ENCODE data around the gene GLRX5. TPM values are rescaled to one million over a fixed set of nuclear protein-coding genes. Genes with fewer than 3 reads are reported as not detected.

Gene GLRX5
- polyA plus RNA-seq, 2 of the 4 experiments (the other 2 are of a cell fraction), result 51.2 to 73.2 TPM

- no peak for TF ChIP-seq RARB (CRISPR knock-in tag; IDR thresholded peaks at IDR 0.05)
- TF ChIP-seq HDAC2 (IDR thresholded peaks at IDR 0.05), result no peak
- TF ChIP-seq, protein P1, sequence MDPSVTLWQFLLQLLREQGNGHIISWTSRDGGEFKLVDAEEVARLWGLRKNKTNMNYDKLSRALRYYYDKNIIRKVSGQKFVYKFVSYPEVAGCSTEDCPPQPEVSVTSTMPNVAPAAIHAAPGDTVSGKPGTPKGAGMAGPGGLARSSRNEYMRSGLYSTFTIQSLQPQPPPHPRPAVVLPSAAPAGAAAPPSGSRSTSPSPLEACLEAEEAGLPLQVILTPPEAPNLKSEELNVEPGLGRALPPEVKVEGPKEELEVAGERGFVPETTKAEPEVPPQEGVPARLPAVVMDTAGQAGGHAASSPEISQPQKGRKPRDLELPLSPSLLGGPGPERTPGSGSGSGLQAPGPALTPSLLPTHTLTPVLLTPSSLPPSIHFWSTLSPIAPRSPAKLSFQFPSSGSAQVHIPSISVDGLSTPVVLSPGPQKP (IDR thresholded peaks at IDR 0.05; ENCODE audit: low read depth, low read length), result no peak
- TF ChIP-seq HOXB5 (CRISPR knock-in tag; IDR thresholded peaks at IDR 0.05), result no peak
- TF ChIP-seq MAZ (IDR thresholded peaks at IDR 0.05; ENCODE audit: borderline replicate concordance, low read depth, low read length), result no peak
- TF ChIP-seq RCOR1 (IDR thresholded peaks at IDR 0.05; ENCODE audit: low read depth, low read length), result no peak
- no peak for TF ChIP-seq EHMT2 (IDR thresholded peaks at IDR 0.05; ENCODE audit: low read depth)
- no peak for TF ChIP-seq BCL3 (IDR thresholded peaks at IDR 0.05)
- TF ChIP-seq CHD2 (IDR thresholded peaks at IDR 0.05; ENCODE audit: low read length, partially characterized antibody), result no peak
Measured at GRCh38 chr14:95525999-95526398, 8.9 kb upstream of the GLRX5 start (continued).

DNA sequence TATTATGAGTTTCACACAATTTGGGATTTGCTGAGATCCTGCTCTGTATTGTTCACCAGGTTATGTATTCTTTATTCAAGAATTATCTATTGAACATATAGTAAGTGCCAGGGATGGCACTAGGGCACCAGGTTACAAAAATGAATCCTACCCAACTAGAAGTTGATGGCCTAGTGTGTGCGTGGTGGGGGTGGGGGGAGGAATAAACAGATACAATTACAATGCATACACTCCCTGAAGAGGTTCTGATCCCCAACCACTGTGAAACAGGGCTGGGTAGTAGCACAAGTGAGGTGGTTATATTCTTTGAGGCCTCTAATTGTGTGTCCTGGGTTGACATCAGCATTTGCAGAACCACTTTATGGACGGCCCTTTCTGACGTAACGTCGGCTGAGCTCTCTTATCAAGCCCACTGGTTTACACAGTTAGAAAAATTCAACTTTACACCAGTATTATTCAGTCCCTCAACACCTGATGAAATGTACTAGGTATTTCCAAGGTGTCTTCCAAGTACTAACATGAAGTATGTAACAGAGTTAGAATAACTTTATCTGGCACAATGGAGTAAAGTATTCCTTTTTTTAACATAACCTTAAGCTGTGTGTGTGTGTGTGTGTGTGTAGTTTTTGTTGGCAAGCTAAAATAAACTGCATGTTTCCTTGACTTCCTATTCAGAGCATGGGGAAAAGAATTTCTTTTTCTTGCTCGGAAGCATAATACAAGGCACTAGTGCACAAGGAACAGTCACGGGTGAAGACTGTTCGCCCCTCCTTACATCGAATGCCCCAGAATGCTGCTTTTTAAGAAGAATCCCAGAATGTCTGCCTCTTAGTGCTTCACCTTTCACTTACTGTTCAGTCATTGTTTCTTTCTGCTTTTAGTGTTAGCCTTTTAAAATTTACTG, 8.1 kb upstream of the GLRX5 start:
- 89% methylated on average over 9 of the region's 9 CpGs for WGBS (ENCODE audit: missing lambda C conversion rate)
- TF ChIP-seq, protein P2, sequence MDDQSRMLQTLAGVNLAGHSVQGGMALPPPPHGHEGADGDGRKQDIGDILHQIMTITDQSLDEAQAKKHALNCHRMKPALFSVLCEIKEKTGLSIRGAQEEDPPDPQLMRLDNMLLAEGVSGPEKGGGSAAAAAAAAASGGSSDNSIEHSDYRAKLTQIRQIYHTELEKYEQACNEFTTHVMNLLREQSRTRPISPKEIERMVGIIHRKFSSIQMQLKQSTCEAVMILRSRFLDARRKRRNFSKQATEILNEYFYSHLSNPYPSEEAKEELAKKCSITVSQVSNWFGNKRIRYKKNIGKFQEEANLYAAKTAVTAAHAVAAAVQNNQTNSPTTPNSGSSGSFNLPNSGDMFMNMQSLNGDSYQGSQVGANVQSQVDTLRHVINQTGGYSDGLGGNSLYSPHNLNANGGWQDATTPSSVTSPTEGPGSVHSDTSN (IDR thresholded peaks at IDR 0.05), result no peak
- ChIA-PET POLR2A (interaction anchor here (0.6 kb wide), 1 partner anchor 84 kb away, joined by 3 read pairs; no protein-coding TSS in a partner anchor), CTCF (interaction anchor here (0.6 to 7.8 kb wide), 21 partner anchors 8 to 1831 kb away, joined by 3 to 133 read pairs (median 6); partner anchors contain the start of gene SYNE3)
- no peak for ATAC-seq
- Histone ChIP-seq H3K9me3 (no peaks in the 10 kb centered on the region), H3K4me3 (no peak overlapping the region), H3K4me2 (no peak overlapping the region), H3K27ac (no peak overlapping the region), H3K4me1 (peaks cover 45% of the 10 kb centered on the region)
- no peak for FAIRE-seq
- no peak for DNase-seq (ENCODE audit: low read depth in 1 of 2, low spot score in 1 of 2)

DNA sequence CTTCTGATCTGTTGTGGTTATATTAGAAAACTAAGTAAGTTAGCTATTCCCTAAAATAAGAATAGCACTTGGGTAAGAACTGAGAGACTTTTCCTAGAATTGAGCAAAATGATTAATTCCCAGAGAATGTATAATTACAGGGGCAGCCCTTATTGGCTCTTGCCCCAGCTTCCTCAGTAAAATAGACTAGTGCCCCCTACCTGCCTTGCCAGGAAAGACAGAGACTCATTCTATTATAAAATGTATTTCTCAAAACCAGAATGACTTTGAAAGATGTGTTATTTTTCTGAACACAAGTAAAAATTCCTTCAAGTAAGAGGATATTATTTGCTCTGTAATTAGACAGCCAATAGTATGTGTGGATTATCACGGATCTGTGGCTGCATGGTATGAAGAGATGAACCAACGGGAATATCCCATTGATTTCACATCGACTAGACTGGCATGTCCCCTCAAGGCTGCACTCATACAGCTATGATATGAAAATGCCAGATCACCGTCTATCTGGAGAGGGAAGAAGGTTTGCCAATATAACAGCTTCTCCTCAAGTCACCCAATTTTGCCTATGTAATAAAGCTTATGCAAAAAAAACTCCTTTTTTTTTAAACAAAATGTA, 7.4 kb upstream of the GLRX5 start:
- 61% methylated on average over 4 of the region's 4 CpGs for WGBS (ENCODE audit: missing lambda C conversion rate)
- H3K4me2 ChIP-seq, result no peak overlapping the region
- H3K9me3 ChIP-seq, result no peaks in the 10 kb centered on the region
- ATAC-seq (peak; percentile 45 to 78; a peak in 3 of 6 replicates), FAIRE-seq (no peak), DNase-seq (ENCODE audit: low read depth in 1 of 2, low spot score in 1 of 2) (peak in 1 of 2 experiments; percentile 44)
- no peak overlapping the region for H3K4me3 ChIP-seq
- H3K4me1 ChIP-seq, result peaks cover 53% of the 10 kb centered on the region
- POLR2A ChIA-PET, result interaction anchor here (0.6 kb wide), 1 partner anchor 85 kb away, joined by 3 read pairs; no protein-coding TSS in a partner anchor
- no peak overlapping the region for H3K27ac ChIP-seq
- CTCF ChIA-PET, result interaction anchor here (0.6 to 7.8 kb wide), 24 partner anchors 9 to 1235 kb away, joined by 3 to 133 read pairs (median 5); partner anchors contain the start of gene SYNE3
- TF ChIP-seq, protein P3, sequence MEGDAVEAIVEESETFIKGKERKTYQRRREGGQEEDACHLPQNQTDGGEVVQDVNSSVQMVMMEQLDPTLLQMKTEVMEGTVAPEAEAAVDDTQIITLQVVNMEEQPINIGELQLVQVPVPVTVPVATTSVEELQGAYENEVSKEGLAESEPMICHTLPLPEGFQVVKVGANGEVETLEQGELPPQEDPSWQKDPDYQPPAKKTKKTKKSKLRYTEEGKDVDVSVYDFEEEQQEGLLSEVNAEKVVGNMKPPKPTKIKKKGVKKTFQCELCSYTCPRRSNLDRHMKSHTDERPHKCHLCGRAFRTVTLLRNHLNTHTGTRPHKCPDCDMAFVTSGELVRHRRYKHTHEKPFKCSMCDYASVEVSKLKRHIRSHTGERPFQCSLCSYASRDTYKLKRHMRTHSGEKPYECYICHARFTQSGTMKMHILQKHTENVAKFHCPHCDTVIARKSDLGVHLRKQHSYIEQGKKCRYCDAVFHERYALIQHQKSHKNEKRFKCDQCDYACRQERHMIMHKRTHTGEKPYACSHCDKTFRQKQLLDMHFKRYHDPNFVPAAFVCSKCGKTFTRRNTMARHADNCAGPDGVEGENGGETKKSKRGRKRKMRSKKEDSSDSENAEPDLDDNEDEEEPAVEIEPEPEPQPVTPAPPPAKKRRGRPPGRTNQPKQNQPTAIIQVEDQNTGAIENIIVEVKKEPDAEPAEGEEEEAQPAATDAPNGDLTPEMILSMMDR (IDR thresholded peaks at IDR 0.05), result peak; percentile 77
- TF ChIP-seq RAD21 (conservative IDR thresholded peaks at IDR 0.05 in 1 of 2, IDR thresholded peaks at IDR 0.05 in 1 of 2) (peak; percentile 55 to 60; a peak in 3 of 5 replicates), REST (IDR thresholded peaks at IDR 0.05) (no peak), SMC3 (IDR thresholded peaks at IDR 0.05) (peak; percentile 62)
